Left ventricle myocardium inferior (tissue), 1 donor: ENCODE data around the gene TRAPPC12. TPM values are rescaled to one million over a fixed set of nuclear protein-coding genes. Genes with fewer than 3 reads are reported as not detected.

Experiments used
- DNase-seq: peaks from one replicate; pipeline ENCODE4 v3.0.0-alpha.2; 2020
- H3K27ac ChIP-seq: fragments of 200-600 bp; replicated peaks from 2 replicates; pipeline ENCODE4 v1.8.0; 2021
- H3K27me3 ChIP-seq: fragments of 200-600 bp; 2 replicates; pipeline ENCODE4 v1.8.0; 2021; ENCODE audit warnings: low read depth
- H3K36me3 ChIP-seq: fragments of 200-600 bp; 2 replicates; pipeline ENCODE4 v1.8.0; 2021
- H3K4me1 ChIP-seq: fragments of 200-600 bp; 2 replicates; pipeline ENCODE4 v1.8.0; 2021
- H3K4me3 ChIP-seq: fragments of 200-600 bp; 2 replicates; pipeline ENCODE4 v1.8.0; 2021; ENCODE audit warnings: mild to moderate bottlenecking, moderate library complexity
- H3K9me3 ChIP-seq: fragments of 200-600 bp; replicated peaks from 2 replicates; pipeline ENCODE4 v1.8.0; 2021
- intact Hi-C: fragments of 100-400 bp; cut with micrococcal nuclease; formaldehyde crosslinking; loops from one replicate; pipeline ENCODE4 v1.11.0; 2022
- total RNA-seq: library from RNA; stranded (reverse); fragmentation: NEBNext Ultra II Directional; extraction: Animal tissue kit (Norgen Biotek cat#: 25700); gene quantifications from one replicate; pipeline ENCODE4 v1.2.1, GENCODE V29; 2021
- TF ChIP-seq, protein P1 (sequence below): fragments of 200-600 bp; IDR thresholded peaks from 2 replicates; pipeline ENCODE4 v1.8.0; 2021; ENCODE audit warnings: antibody characterized with exemption, mild to moderate bottlenecking, borderline replicate concordance
- donor health status: DM: no; HTN: yes; CAD: no; lungs with severe emphysema.

TRAPPC12 gene
- total RNA-seq, 1 donor from 2014 or later, result 127 TPM

DNA sequence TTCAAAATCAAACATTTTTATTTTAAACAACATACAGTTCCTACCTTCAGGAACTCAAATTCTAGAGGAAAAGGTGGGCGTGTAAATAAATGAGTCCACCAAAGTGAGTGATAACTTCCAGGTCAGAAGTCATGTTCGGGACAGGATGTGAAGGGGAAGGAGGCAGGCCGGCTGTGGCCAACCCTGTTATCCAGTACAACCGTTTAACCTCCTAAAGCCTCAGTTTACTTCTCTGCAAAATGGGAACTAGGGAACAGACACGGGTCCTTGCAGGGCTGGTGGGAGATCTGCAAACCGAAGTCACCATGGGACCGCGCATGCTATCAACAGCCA is 2.2 kb upstream of the TRAPPC12 start:
- Histone ChIP-seq H3K27ac (peak overlapping the region; percentile 97), H3K27me3 (no peaks in the 10 kb centered on the region), H3K4me3 (peak overlapping the region; percentile 97), H3K36me3 (peaks cover 10% of the 10 kb centered on the region), H3K4me1 (peaks cover 54% of the 10 kb centered on the region), H3K9me3 (no peaks in the 10 kb centered on the region)
- TF ChIP-seq, protein P1, sequence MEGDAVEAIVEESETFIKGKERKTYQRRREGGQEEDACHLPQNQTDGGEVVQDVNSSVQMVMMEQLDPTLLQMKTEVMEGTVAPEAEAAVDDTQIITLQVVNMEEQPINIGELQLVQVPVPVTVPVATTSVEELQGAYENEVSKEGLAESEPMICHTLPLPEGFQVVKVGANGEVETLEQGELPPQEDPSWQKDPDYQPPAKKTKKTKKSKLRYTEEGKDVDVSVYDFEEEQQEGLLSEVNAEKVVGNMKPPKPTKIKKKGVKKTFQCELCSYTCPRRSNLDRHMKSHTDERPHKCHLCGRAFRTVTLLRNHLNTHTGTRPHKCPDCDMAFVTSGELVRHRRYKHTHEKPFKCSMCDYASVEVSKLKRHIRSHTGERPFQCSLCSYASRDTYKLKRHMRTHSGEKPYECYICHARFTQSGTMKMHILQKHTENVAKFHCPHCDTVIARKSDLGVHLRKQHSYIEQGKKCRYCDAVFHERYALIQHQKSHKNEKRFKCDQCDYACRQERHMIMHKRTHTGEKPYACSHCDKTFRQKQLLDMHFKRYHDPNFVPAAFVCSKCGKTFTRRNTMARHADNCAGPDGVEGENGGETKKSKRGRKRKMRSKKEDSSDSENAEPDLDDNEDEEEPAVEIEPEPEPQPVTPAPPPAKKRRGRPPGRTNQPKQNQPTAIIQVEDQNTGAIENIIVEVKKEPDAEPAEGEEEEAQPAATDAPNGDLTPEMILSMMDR, result no peak
- no peak for DNase-seq
- intact Hi-C loops, result no loop called here

GRCh38 chr2:3377612-3378432 is 1.7 kb upstream of the TRAPPC12 start, which contains the start of gene EIPR1:
TSS of gene EIPR1 (minus strand) at chr2:3377818. CDS start at chr2:3377689, 129 bp downstream.
- H3K36me3 ChIP-seq, result peaks cover 14% of the 10 kb centered on the region
- intact Hi-C loops, result no loop called here
- H3K27ac ChIP-seq, result peak within 1 kb of the TSS; percentile 97
- peaks cover 55% of the 10 kb centered on the region for H3K4me1 ChIP-seq
- H3K4me3 ChIP-seq, result peak within 1 kb of the TSS; percentile 97
- no peaks in the 10 kb centered on the region for H3K9me3 ChIP-seq
- no peaks in the 10 kb centered on the region for H3K27me3 ChIP-seq
- DNase-seq, result peak; percentile 99
- TF ChIP-seq, protein P1, result peak; percentile 46

- no peak for DNase-seq
- H3K4me1 ChIP-seq, result peaks cover 55% of the 10 kb centered on the region
- intact Hi-C loops, result no loop called here
- no peaks in the 10 kb centered on the region for H3K9me3 ChIP-seq
- H3K27ac ChIP-seq, result peak overlapping the region; percentile 97
- peak overlapping the region; percentile 97 for H3K4me3 ChIP-seq
- peaks cover 14% of the 10 kb centered on the region for H3K36me3 ChIP-seq
- TF ChIP-seq, protein P1, result no peak
- no peaks in the 10 kb centered on the region for H3K27me3 ChIP-seq
These were observed 201 bp upstream of the TRAPPC12 start for GRCh38 chr2:3379339-3379646.

- H3K9me3 ChIP-seq, result no peaks in the 10 kb centered on the region
- H3K4me3 ChIP-seq, result no peak overlapping the region
- no peak overlapping the region for H3K27ac ChIP-seq
- DNase-seq, result no peak
- no peaks in the 10 kb centered on the region for H3K27me3 ChIP-seq
- TF ChIP-seq, protein P1, result no peak
- intact Hi-C loops, result no loop called here
- H3K36me3 ChIP-seq, result peaks cover 49% of the 10 kb centered on the region
- H3K4me1 ChIP-seq, result peaks cover 8% of the 10 kb centered on the region
These were observed 7.0 kb downstream of the TRAPPC12 start for GRCh38 chr2:3386448-3386958.

GRCh38 chr2:3387011-3387410 is 7.5 kb downstream of the TRAPPC12 start:
- TF ChIP-seq, protein P1, result no peak
- Histone ChIP-seq H3K36me3 (peaks cover 52% of the 10 kb centered on the region), H3K4me3 (no peak overlapping the region), H3K9me3 (no peaks in the 10 kb centered on the region), H3K4me1 (peaks cover 3% of the 10 kb centered on the region), H3K27ac (no peak overlapping the region), H3K27me3 (no peaks in the 10 kb centered on the region)
- no peak for DNase-seq
- intact Hi-C loops, result no loop called here
